Prostate gland (tissue), 2 donors: Measurements from ENCODE around the gene ANXA9.

Source experiments
- CTCF ChIP-seq, 4 experiments: fragments of 200-600 bp in 2 of 4; fragments of 450-650 bp in 2 of 4; sonication (generic) in 2 of 4; IDR thresholded peaks; 1 replicate in 3 of 4; 2 replicates in 1 of 4; pipeline ENCODE4 v1.5.1; 2016 to 2019; ENCODE audit warnings: antibody characterized with exemption in 4 of 4, mild to moderate bottlenecking in 2 of 4, moderate library complexity in 2 of 4
- POLR2A ChIP-seq: fragments of 450-650 bp; IDR thresholded peaks from one replicate; pipeline ENCODE4 v1.6.1; 2016; ENCODE audit warnings: antibody characterized with exemption, mild to moderate bottlenecking
- POLR2AphosphoS5 ChIP-seq: sonication (generic); formaldehyde crosslinking; IDR thresholded peaks from one replicate; pipeline ENCODE4 v1.6.1; 2017; ENCODE audit warnings: antibody characterized with exemption

GRCh38 chr1:151011154-151011850 is 29.2 kb downstream of the ANXA9 start:
- no peak for TF ChIP-seq POLR2A
- TF ChIP-seq CTCF (IDR thresholded peaks at IDR 0.05), result no peak
- no peak for TF ChIP-seq POLR2AphosphoS5
